NCI-H1436 treated with DMSO at 0.1 percent for 48 hours (cell line): Measurements from ENCODE around the gene GAREM2.
"Not testable (repeated sequence)": the region's sequence is repeated elsewhere in the genome, so short reads cannot be mapped to it uniquely, and the experiment has no call there.

Experiments used
- DNase-seq: peaks from one replicate; lab custom pipeline; 2025; lab: John Stamatoyannopoulos, UW

The GAREM2 gene

DNA sequence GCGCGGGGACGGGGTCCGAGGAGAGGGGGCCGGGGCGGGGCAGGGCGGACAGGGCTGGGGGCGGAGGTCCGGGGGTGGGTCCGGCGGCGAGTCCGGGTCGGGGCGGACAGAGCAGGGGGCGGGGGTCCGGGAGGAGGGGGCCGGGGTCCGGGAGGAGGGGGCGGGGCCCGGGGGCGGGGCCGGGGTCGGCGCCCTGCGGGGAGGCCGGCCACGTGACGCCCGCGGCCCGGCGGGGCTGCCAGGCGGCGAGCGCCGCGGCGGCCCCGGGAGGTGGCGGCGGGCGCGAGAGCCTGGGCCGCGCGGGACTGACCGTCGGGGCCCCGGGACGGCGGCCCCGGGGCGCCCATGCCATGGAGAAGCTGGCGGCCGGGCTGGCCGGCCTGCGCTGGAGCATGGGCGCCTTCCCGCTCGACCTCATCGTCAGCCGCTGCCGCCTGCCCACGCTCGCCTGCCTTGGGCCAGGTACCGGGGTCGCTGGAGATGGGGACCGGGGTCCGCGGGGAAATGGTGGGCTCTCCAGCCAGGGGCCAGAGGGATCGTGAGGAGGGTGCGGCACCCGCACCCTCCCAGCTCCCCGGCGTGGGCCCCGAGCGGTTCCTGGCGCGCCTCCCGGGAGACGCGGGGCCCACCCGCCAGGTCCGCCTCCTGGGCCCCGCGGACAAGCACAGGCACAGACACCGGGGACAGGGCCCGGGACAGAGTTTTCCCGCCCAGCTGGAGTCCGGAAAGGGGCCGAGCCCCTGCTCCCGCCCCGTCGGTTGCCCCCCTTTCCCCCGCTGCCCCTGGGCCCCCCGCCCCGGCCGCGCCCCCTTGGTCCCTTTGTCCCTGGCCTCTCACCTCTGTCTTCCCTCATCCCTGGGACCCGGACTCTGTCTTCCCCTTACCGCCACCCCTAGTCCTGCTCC, at the start of gene GAREM2:
TSS of gene GAREM2 (plus strand) at position 218 of the 905 bp plus-strand sequence. CDS start at position 351, 133 bp downstream.
- DNase-seq = no peak

DNA sequence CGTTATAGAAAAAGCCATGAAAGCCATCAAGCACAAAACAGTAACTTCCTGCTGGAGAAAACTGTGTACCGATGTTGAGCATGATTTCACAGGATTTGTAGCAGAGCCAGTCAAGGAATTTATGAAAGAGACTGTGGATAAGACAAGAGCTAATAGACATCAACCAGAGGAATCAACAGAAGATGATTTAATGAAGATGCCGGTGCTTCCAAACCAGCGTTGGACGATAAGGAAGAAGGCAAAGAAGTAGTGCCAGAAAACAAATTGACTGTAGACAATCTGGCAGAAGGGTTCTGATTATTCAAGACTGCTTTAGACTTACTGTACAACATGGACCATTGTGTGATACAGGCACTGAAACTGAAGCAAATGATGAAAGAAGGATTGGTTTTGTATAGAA, 49.5 kb upstream of the GAREM2 start:
- DNase-seq = no peak

DNA sequence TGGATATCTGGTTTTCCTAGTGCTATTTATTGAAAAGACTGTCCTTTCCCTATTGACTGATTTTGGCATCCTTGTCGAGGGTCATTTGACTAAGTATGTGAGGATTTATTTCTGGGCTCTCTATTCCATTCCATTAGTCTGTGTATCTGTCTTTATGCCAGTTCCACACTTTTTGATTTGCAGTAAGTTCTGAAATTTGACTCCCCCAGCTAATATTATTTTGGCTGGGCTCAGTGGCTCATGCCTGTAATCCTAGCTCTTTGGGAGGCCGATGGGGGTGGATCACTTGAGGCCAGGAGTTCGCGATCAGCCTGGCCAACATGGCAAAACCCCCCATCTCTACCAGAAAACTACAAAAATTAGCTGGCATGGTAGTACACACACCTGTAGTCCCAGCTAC, 46.8 kb upstream of the GAREM2 start:
- DNase-seq = no peak

DNA sequence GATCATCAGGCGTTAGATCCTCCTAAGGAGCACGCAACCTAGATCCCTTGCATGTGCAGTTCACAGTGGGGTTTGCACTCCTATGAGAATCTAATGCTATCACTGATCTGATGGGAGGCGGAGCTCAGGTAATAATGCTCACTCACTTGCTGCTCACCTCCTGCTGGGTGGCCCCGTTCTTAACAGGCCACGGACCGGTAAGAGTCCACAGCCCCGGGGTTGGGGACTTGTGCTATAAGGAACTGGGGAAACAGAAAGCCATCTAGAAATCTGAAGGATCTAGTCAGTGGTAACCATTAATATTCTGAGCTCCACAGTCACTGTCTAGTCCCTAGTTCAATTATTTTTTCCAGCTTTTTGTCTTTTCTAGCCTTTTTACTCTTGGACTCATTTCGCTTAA, 44.7 kb upstream of the GAREM2 start:
- no peak for DNase-seq

DNA sequence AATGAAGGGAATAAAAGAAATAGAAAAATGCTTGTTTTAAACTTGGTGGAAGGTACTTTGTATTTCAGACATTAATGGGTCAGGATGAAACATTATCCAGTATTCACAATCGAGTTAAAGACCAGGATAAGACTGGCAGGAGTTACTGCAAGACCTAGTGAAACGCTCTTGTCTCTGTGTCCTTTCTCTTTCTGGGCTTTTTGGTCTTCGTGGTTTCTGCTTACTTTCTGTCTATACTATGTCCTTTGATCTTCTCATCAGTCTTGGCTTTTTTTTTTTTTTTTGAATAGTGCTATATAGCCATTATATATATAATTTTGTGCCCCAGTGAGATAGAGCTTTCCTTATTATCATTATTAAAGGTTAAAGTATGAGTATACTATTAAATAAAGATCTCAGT, 42.1 kb upstream of the GAREM2 start:
- DNase-seq = no peak

DNA sequence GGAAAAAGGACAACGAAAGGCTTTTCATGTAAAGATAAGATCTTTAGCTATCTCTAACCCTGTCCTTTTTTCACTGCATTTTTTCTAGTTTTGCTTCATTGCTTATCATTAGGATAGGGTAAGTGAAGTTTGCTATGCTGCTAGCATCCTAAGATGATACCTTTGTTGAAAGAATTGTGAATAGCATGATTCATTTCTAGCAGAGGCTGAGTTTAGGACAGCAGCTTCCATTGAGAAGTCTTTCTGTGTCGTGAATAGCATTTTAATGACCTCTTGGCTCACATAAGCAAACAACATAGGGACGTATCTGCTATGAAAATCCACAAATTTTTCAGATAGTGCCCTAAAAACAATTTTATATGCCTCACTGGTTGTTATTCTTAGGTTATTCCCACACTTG, 36.4 kb upstream of the GAREM2 start:
- DNase-seq = no peak

DNA sequence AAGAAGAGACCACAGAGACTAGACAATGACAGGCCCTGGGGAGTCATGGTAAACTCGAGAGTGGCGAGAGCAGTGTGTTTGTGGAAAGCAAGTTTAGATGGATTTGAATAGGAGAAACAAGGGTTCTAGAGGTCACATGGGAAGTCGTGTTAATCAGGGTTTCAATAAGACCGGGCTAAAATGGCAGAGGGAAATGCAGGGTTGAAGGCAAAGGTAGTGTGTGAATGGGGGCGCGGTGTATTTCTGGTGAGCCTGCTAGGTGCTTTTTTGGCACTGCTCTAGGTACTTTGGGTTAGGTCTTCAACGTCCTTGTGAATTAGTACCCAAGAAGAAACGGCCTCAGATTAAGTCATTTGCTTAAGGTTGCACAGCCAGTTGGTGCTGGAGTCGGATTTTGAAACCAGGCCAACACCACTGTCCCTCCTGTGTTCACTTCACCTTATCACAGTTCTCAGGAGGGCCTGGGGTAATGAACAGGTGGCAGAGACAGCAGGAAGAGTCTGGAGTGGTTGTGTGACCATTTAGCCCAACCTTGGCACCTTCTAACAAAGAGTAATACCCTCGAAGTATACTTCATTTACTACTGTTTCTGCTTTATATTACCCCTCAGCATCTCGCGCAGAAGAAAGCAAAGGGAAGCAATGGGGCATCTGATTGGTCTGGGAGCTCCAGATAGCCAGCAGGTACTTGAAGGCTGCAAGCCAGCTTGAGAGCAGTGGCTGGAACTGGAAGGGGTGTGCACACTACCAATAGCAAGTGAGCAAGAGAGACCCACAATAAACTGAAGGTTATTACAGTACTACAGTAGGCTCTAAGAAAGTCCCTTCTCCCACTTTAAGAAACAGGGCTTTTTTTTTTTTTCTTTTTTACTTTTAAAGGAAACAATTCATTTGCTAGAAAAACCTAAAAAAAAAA, 33.4 kb upstream of the GAREM2 start:
- no peak for DNase-seq

DNA sequence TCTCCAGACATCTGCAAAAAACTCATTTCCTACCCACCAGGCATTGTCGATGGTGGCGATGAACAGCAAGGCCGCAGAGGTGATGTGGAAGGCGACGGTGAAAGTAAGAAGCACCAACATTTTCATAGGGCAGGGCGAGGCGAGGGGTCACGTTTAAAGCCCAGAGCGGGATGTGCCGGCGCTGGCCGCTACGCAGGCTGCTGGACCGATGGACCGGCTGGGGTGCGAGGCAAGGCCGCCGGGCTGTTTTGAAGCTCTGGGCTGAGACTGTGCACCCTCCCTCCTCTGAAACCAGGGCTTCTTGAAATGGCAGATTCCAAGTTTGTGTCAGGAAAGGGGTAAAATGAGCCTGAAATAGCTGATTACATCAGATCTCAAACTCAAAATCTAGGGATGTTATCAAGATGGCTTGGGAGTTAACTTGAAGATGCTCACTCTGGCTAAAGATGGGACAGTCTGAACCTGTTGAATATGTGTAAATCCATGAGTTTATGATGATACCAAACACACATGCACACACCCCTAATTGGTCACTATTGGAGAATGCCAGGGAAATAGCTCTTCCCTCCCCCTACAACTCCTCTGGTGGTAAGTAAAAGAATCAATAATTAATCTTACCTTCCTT, 31.6 kb upstream of the GAREM2 start:
- DNase-seq = no peak

DNA sequence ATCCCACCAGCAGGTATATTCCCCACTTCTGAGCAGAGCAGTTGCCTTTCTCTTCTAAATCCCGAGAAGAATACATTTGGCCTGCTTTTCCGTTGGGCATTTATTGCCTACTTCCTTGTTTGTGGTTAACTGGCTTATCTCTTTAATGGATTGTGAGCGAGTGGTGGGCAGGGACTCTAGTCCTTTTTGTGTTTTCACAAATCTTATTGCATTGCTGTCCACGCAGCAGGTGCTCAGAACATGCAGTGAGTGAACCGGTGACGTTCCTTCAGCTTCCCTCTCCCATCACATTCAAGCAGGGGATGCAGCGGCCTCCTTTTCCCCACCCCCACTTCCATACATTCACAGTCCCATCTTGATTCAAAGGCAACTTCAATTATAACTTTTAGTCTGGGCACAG, 28.9 kb upstream of the GAREM2 start:
- no peak for DNase-seq

DNA sequence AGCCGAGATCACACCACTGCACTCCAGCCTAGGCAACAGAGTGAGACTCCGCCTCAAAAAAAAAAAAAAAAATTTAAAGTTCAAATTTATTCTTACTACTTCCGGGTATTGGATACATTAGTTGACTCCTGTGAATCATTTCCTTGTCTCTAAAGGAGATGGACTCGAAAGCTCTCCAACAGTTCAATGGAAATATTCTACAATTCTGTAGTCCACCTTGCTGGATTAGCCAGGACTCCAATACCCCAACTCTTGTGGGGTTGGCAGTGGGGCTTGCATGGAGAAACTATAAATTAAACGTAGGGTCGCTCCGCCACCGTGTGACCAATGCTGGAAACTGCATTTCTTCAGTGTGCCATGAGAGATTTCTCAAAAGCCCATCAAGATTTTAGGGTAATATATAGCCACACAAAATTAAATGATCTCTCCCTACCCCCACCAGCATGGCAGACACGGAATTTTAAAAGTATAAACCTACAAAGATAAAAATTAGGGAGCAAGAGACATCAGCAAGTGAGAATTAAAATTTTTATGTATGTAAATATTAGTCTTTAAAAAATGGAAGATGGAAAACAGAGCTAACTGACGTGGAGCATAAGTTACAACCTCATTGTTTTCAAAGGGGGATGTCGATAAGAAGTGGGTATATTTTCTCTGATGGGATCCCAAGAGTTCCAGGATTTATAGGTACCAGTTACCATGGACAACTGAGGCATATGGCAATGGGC, 27.8 kb upstream of the GAREM2 start:
- DNase-seq = peak; percentile 4

DNA sequence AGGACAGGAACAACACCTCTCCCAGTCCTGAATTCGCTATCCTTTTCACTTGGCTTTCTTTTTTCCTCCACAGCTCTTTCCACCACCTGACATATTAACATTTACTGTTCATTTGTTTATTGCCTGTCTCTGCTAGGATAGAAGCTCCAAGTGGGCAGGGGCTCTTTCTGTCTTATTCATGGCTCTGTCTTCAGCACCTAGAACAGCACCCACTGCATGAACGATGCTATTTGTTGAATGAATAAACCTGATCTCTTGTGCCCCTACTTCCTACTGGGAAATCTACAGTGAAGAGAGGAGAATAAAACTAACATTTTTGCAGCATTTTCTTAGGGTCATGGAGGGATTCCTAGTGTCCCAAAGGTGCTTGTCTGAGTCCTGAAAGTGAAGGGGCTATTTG, 24.4 kb upstream of the GAREM2 start:
- no peak for DNase-seq

DNA sequence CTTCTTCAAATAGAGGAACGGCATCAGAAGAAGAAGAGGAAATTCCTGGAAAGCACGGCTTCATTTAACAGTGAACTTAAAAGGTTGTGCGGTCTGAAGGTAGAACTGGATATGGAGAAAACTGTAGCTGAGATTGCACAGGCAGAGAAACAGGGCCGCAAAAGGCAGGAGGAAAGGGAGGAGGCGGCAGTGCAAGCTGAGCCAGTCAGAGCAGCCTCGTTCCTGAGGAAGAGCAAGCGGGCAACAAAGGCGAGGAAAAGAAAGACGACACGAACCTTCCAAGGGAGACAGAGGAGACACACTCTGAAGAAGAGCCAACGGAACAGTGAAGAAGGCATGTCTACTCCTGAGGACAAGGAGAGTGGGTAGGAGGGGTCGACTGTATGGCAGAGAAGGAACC, 22.6 kb upstream of the GAREM2 start:
- DNase-seq = no peak

DNA sequence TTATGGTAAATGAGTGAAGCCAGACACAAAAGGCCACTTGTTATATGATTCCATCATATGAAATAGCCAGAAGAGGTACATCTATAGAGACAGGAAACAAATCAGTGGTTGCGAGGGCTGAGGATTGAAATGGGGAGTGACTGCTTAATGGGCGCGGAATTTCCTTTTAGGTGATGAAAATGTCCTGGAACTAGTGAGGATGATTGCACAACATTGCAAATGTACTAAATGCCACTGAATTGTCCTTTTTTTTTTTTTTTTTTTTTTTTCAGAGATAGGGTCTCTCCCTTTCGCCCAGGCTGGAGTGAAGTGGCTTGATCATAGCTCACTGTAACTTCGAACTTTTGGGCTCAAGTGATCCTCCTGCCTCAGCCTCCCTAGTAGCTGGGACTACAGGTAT, 15.3 kb upstream of the GAREM2 start:
- DNase-seq = no peak

DNA sequence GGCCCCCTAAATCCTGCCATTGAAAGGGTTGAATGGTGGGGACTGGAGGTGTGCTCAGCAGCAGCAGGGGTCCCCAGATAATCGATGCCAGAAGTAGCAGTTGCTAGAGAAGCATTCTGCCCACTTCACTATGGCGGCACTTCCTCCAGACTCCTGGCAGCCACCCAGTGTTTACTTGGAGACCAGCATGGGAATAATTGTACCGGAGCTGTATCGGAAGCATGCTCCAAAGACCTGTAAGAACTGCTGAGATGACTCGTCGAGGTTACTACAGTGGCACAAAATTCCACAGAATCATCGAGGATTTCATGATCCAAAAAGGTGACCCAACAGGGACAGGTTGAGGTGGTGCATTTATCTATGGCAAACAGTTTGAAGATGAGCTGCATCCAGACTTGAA, 11.0 kb upstream of the GAREM2 start:
- DNase-seq = no peak

DNA sequence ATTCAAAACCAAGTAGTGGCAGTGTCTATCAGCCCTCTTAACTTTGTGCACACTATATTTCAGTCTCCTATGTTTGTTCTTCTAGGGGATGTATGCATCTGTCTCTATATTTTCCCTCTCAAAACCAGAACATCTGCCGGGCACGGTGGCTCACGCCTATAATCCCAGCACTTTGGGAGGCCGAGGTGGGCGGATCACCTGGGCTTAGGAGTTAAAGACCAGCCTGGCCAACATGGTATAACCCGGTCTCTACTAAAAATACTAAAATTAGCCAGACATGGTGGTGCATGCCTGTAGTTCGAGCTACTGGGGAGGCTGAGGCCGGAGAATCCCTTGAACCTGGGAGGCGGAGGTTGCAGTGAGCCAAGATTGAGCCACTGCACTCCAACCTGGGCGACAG, 9.9 kb upstream of the GAREM2 start:
- DNase-seq = no peak

DNA sequence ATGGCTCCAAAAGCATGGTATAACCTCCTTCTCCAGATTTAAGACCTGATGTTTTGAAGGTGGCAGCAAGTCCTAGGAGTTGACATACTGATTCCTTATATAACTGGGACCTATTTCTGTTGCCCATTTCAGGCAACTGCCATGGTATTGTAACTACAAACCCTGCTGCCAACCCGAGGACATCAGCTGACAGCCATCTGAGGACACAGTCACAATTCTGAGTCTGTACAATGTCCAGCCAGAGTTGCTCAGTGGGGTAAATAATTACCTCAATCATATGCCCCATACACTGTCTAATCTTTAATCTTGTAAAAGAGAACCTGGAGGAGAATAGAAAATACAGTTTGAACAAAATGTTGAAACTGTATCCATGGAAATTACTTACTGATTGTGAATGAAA, 8.7 kb upstream of the GAREM2 start:
- no peak for DNase-seq

DNA sequence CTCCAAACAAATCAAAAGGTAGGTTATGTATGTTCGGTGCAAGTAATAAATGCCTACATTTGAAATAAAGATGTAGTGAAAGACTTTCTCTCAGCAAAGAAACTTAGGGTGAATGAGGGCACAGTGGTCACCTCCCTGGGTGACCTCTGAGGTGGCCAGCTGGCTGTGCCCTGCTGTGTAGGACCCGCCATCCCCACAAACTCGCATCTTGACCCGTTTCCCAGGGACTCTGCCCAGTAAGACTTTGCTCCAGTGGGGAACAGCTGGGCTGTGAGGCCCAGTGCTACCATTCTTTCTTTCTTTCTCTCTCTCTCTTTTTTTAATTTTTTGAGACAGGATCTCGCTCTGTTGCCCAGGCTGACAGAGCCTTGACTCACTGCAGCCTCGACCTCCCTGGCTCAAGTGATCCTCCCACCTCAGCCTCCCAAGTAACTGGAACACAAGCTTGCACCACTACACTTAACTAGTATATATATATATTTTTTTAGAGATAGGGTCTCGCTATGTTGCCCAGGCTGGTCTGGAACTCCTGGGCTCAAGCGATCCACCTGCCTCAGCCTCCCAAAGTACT, 8.2 kb upstream of the GAREM2 start:
- DNase-seq = no peak

DNA sequence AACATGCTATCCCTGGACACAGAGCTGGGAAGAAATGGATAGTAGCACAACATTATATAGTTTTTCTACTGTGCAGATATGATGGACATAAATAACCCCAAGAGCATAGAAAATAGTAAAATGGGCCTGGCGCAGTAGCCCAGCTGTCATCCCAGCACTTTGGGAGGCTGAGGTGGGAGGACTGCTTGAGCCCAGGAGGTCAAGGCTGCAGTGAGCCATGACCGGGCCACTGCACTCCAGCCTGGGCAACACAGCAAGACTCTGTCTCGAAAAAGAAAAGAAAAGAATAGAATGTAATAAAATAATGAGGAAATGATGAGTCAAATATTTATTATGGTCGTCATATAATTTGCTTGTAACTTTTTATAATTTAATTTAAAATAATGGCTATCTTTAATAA, 7.5 kb upstream of the GAREM2 start:
- no peak for DNase-seq

DNA sequence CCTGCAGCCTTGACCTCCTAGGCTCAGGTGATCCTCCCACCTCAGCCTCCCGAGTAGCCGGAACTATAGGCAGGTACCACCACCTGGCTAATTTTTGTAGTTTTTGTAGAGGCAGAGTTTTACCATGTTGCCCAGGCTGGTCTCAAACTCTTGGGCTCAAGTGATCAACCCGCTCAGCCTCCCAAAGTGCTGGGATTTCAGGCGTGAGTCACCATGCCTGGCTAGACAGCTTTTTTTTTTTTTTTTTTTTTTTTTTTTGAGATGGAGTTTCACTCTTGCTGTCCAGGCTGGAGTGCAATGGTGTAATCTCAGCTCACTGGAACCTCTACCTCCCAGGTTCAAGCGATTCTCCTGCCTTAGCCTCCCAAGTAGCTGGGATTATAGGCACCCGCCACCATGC, 6.3 kb upstream of the GAREM2 start:
- DNase-seq = not testable (repeated sequence)

DNA sequence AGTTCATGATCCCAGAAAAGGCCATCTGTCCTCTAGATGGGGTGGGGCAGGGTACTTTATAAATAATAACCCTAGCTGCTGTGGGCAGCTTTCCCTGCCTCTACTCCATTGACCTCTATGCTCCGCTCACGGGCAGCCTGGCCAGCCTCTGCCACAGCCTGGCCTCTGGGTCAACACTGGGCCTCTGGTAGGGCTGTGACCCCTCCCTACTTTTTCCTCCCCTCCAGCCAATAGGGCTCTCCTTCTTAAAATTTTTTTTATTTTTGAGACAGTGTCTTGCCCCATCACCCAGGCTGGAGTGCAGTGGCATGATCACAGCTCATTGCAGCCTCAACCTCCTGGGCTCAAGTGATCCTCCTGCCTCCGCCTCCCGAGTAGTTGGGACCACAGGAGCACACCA, 4.1 kb upstream of the GAREM2 start:
- no peak for DNase-seq

DNA sequence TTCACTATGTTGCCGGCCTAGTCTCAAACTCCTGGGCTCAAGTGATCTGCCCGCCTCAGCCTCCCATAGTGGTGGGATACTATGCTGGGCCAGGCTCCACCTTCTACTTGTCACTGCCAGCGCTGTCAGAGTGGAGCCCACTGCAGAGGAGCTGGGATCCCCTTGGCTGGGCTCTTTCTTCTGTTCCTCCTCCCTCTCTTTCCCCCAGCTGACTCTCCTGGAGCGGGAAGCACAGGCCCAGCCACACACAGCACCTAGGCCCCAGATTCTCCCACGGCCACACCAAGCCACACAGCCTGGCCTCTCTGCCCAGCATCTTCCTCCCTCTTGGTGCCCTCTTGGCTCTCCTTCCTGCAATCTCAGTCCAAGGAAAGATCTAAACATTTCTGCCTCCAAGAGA, 3.7 kb upstream of the GAREM2 start:
- no peak for DNase-seq
